Neural progenitor cell (in vitro differentiated cells): ENCODE results near the gene ARMH3. TPM values are rescaled to one million over a fixed set of nuclear protein-coding genes. Genes with fewer than 3 reads are reported as not detected.
A peak's percentile ranks its signal among the peaks of the same experiment; 100 is the strongest.

ENCODE experiments used
- DNase-seq: peaks from one replicate; pipeline ENCODE4 v3.0.0-alpha.2; 2016; ENCODE audit warnings: low spot score
- H2AFZ ChIP-seq: fragments of 200-600 bp; sonication (generic); replicated peaks from 2 replicates; pipeline ENCODE4 v1.6.1; 2016; ENCODE audit warnings: antibody characterized with exemption
- H3F3A ChIP-seq: fragments of 200-600 bp; sonication (generic); 2 replicates; pipeline ENCODE4 v1.6.1; 2016; ENCODE audit warnings: antibody characterized with exemption, low read depth
- H3K27ac ChIP-seq: fragments of 200-600 bp; sonication (generic); 2 replicates; pipeline ENCODE4 v1.5.1; 2016; ENCODE audit warnings: mild to moderate bottlenecking
- H3K27me3 ChIP-seq: fragments of 200-600 bp; sonication (generic); 2 replicates; pipeline ENCODE4 v1.6.1; 2016; ENCODE audit warnings: mild to moderate bottlenecking, moderate library complexity
- H3K36me3 ChIP-seq: fragments of 200-600 bp; sonication (generic); 2 replicates; pipeline ENCODE4 v1.5.1; 2016
- H3K4me1 ChIP-seq: fragments of 200-600 bp; sonication (generic); 2 replicates; pipeline ENCODE4 v1.6.1; 2016; ENCODE audit warnings: mixed run types
- H3K4me2 ChIP-seq: fragments of 200-600 bp; sonication (generic); 2 replicates; pipeline ENCODE4 v1.6.1; 2016
- H3K4me3 ChIP-seq: fragments of 200-600 bp; sonication (generic); 2 replicates; pipeline ENCODE4 v1.5.1; 2016
- H3K79me2 ChIP-seq: fragments of 200-600 bp; sonication (generic); 2 replicates; pipeline ENCODE4 v1.6.1; 2016; ENCODE audit warnings: low read depth
- H3K9ac ChIP-seq: fragments of 200-600 bp; sonication (generic); 2 replicates; pipeline ENCODE4 v1.6.1; 2016
- H3K9me3 ChIP-seq: fragments of 200-600 bp; sonication (generic); 2 replicates; pipeline ENCODE4 v1.5.1; 2016; ENCODE audit warnings: low read depth
- H4K20me1 ChIP-seq: fragments of 200-600 bp; sonication (generic); 2 replicates; pipeline ENCODE4 v1.6.1; 2016; ENCODE audit warnings: low read depth
- H3K27ac Mint-ChIP-seq: 3 replicates; pipeline ENCODE4 v1.8.0; 2021; ENCODE audit warnings: mixed read lengths
- H3K27me3 Mint-ChIP-seq: 2 replicates; pipeline ENCODE4 v1.8.0; 2022; ENCODE audit warnings: low read depth, mild to moderate bottlenecking, inconsistent platforms, moderate library complexity, mixed read lengths; ENCODE audit not compliant: insufficient read depth
- H3K36me3 Mint-ChIP-seq: 3 replicates; pipeline ENCODE4 v1.8.0; 2021; ENCODE audit warnings: mixed read lengths
- H3K4me1 Mint-ChIP-seq: 3 replicates; pipeline ENCODE4 v1.8.0; 2021; ENCODE audit warnings: mixed read lengths
- H3K4me3 Mint-ChIP-seq: 3 replicates; pipeline ENCODE4 v1.8.0; 2021; ENCODE audit warnings: mild to moderate bottlenecking, moderate library complexity, mixed read lengths
- H3K9me3 Mint-ChIP-seq: 3 replicates; pipeline ENCODE4 v1.8.0; 2020; ENCODE audit warnings: mixed read lengths
- CTCF ChIP-seq: fragments of 200-600 bp; sonication (generic); IDR thresholded peaks from 2 replicates; pipeline ENCODE4 v1.5.1; 2017; ENCODE audit warnings: antibody characterized with exemption, mild to moderate bottlenecking
- EZH2 ChIP-seq: fragments of 200-600 bp; sonication (generic); IDR thresholded peaks from 2 replicates; pipeline ENCODE4 v1.6.1; 2017; ENCODE audit warnings: antibody characterized with exemption, mild to moderate bottlenecking, moderate library complexity
- EZH2phosphoT487 ChIP-seq: fragments of 200-600 bp; sonication (generic); IDR thresholded peaks from 2 replicates; pipeline ENCODE4 v1.6.1; 2017; ENCODE audit warnings: antibody characterized with exemption
- total RNA-seq: library from RNA; depleted of rRNA; stranded (reverse); fragments of >200 nt; gene quantifications from 2 replicates; pipeline ENCODE4 v1.2.3, GENCODE V29; 2015; ENCODE audit warnings: low replicate concordance

Gene ARMH3
- total RNA-seq, 1 donor from 2014 or later, result 14.5 TPM

- Histone ChIP-seq H3K79me2 (peaks cover 7% of the 10 kb centered on the region), H3F3A (peaks cover 7% of the 10 kb centered on the region), H3K9ac (no peak overlapping the region), H3K9me3 (no peaks in the 10 kb centered on the region), H2AFZ (no peak overlapping the region), H3K36me3 (no peaks in the 10 kb centered on the region), H3K4me3 (no peak overlapping the region), H3K27me3 (no peaks in the 10 kb centered on the region), H3K27ac (no peak overlapping the region), H3K4me1 (peaks cover 6% of the 10 kb centered on the region), H3K4me2 (no peak overlapping the region), H4K20me1 (peaks cover 16% of the 10 kb centered on the region)
- H3K36me3 Mint-ChIP-seq, result no peaks in the 10 kb centered on the region
- H3K27me3 Mint-ChIP-seq, result peaks cover 11% of the 10 kb centered on the region
- DNase-seq, result no peak
- no peak overlapping the region for H3K4me3 Mint-ChIP-seq
- peaks cover under 1% of the 10 kb centered on the region for H3K4me1 Mint-ChIP-seq
- H3K9me3 Mint-ChIP-seq, result no peaks in the 10 kb centered on the region
- peak overlapping the region; percentile 34 for H3K27ac Mint-ChIP-seq
- TF ChIP-seq CTCF (no peak), EZH2 (no peak), EZH2phosphoT487 (no peak)
Measured at GRCh38 chr10:101824736-101825135, 231.2 kb downstream of the ARMH3 start.

GRCh38 chr10:101818872-101819633, 236.9 kb downstream of the ARMH3 start:
- peak overlapping the region; percentile 100 for H3K27ac Mint-ChIP-seq
- Histone ChIP-seq H3K4me3 (peak overlapping the region; percentile 94), H3F3A (peaks cover 20% of the 10 kb centered on the region), H3K9me3 (no peaks in the 10 kb centered on the region), H3K4me1 (peaks cover 14% of the 10 kb centered on the region), H4K20me1 (peaks cover 39% of the 10 kb centered on the region), H3K9ac (no peak overlapping the region), H3K27me3 (no peaks in the 10 kb centered on the region), H3K79me2 (peaks cover 60% of the 10 kb centered on the region), H3K4me2 (peak overlapping the region; percentile 80), H2AFZ (peak overlapping the region; percentile 81), H3K27ac (no peak overlapping the region), H3K36me3 (no peaks in the 10 kb centered on the region)
- peaks cover 2% of the 10 kb centered on the region for H3K27me3 Mint-ChIP-seq
- TF ChIP-seq EZH2 (no peak), EZH2phosphoT487 (no peak), CTCF (no peak)
- H3K36me3 Mint-ChIP-seq, result peaks cover 2% of the 10 kb centered on the region
- peak; percentile 65 for DNase-seq
- H3K4me3 Mint-ChIP-seq, result peak overlapping the region; percentile 90
- peaks cover 25% of the 10 kb centered on the region for H3K4me1 Mint-ChIP-seq
- no peaks in the 10 kb centered on the region for H3K9me3 Mint-ChIP-seq

- Histone ChIP-seq H3K27ac (peak within 1 kb of the TSS; percentile 100), H3K9me3 (no peaks in the 10 kb centered on the region), H4K20me1 (peaks cover 47% of the 10 kb centered on the region), H3K27me3 (no peaks in the 10 kb centered on the region), H2AFZ (peak within 1 kb of the TSS; percentile 81), H3K79me2 (peaks cover 67% of the 10 kb centered on the region), H3K9ac (peak within 1 kb of the TSS; percentile 99), H3K4me3 (peak within 1 kb of the TSS; percentile 94), H3K4me1 (peaks cover 22% of the 10 kb centered on the region), H3K36me3 (peaks cover 2% of the 10 kb centered on the region), H3F3A (peaks cover 22% of the 10 kb centered on the region), H3K4me2 (peak within 1 kb of the TSS; percentile 91)
- Mint-ChIP-seq H3K36me3 (peaks cover 4% of the 10 kb centered on the region), H3K4me3 (peak within 1 kb of the TSS; percentile 90), H3K27ac (peak within 1 kb of the TSS; percentile 100), H3K4me1 (peaks cover 32% of the 10 kb centered on the region), H3K27me3 (peaks cover 2% of the 10 kb centered on the region), H3K9me3 (no peaks in the 10 kb centered on the region)
- TF ChIP-seq EZH2phosphoT487 (no peak), EZH2 (no peak), CTCF (no peak)
- peak; percentile 100 for DNase-seq
Measured at GRCh38 chr10:101818119-101818871, 237.7 kb downstream of the ARMH3 start, which contains the start of gene OGA. Gene OGA, minus strand, starts transcription at chr10:101818444. Its CDS starts 422 bp downstream, at chr10:101818022.
